AG10803 (cell line): ENCODE results near the gene LRCH1.

ENCODE experiments used
- DNase-seq: peaks from one replicate; pipeline ENCODE4 v3.0.0; 2010; ENCODE audit warnings: low read depth
- H3K4me3 ChIP-seq: 2 replicates; pipeline ENCODE4 v1.5.1; 2011; ENCODE audit warnings: mild to moderate bottlenecking, low read length, control low read depth
- TF ChIP-seq, protein P1 (sequence below): conservative IDR thresholded peaks from 2 replicates; pipeline ENCODE4 v1.5.1; 2011; ENCODE audit warnings: mild to moderate bottlenecking, low read length, control low read depth, inconsistent platforms

Gene LRCH1

DNA sequence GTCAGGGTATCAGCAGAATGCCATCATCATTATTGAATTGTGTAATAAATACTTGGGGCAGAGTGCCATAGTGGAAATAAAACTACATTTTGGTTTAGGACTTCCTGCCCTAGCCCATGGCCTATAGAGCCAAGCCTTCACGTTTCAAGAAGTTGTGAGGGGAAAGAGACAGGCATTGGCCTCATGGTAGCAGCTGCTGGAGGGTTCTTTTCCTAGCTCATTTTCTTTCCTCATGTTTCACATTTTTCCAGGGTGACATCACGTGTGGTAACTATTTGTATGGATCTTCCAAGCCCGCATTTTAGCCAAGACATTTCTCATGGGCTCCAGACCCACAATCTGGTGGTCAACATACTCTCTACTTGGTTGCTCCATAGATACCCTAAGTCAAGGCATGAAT is 80.4 kb downstream of the LRCH1 start:
- no peak overlapping the region for H3K4me3 ChIP-seq
- TF ChIP-seq, protein P1, sequence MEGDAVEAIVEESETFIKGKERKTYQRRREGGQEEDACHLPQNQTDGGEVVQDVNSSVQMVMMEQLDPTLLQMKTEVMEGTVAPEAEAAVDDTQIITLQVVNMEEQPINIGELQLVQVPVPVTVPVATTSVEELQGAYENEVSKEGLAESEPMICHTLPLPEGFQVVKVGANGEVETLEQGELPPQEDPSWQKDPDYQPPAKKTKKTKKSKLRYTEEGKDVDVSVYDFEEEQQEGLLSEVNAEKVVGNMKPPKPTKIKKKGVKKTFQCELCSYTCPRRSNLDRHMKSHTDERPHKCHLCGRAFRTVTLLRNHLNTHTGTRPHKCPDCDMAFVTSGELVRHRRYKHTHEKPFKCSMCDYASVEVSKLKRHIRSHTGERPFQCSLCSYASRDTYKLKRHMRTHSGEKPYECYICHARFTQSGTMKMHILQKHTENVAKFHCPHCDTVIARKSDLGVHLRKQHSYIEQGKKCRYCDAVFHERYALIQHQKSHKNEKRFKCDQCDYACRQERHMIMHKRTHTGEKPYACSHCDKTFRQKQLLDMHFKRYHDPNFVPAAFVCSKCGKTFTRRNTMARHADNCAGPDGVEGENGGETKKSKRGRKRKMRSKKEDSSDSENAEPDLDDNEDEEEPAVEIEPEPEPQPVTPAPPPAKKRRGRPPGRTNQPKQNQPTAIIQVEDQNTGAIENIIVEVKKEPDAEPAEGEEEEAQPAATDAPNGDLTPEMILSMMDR: no peak
- DNase-seq: peak; percentile 91

- no peak overlapping the region for H3K4me3 ChIP-seq
- DNase-seq: no peak
- TF ChIP-seq, protein P1: no peak
Observed at GRCh38 chr13:46636451-46636850, 83.5 kb downstream of the LRCH1 start.

DNA sequence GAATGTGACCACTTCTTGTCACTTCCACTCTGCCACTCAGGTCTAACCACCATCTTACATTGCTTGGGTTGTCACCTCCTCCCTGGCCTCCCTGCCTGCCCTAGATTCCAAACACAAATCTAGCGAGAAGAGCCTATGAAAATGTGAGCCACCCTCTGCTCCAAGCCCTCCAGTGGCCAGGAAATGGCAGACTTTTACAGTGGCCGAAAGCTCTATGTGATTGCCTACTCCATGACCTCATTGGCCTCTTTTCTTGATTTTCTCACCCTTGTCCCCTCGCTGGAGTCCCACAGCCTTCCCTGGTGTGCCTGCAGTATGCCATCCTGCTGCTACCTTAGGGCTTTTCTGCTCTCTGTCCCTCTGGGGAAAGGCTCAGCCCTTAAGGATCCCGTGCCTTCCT is 84.2 kb downstream of the LRCH1 start:
- H3K4me3 ChIP-seq: no peak overlapping the region
- DNase-seq: no peak
- TF ChIP-seq, protein P1: no peak

DNA sequence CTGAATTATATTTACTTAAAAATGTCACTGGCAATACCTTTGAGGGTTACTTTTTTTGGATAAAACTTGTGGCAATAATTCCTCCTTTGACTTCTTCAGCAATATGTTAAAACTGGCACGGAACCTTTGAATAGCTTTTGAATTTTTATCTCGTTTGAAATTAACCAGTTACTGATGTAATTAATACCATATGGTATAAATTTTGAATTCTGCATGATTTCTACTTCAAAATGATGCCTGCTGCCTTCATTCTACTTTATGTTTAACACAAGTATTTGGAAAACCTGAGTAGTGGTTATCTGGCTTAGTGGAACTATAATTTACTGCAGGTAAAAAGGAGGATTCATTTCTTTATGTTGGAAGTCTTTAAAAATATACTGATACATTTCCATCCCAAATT is 85.3 kb downstream of the LRCH1 start:
- TF ChIP-seq, protein P1: no peak
- H3K4me3 ChIP-seq: no peak overlapping the region
- no peak for DNase-seq

DNA sequence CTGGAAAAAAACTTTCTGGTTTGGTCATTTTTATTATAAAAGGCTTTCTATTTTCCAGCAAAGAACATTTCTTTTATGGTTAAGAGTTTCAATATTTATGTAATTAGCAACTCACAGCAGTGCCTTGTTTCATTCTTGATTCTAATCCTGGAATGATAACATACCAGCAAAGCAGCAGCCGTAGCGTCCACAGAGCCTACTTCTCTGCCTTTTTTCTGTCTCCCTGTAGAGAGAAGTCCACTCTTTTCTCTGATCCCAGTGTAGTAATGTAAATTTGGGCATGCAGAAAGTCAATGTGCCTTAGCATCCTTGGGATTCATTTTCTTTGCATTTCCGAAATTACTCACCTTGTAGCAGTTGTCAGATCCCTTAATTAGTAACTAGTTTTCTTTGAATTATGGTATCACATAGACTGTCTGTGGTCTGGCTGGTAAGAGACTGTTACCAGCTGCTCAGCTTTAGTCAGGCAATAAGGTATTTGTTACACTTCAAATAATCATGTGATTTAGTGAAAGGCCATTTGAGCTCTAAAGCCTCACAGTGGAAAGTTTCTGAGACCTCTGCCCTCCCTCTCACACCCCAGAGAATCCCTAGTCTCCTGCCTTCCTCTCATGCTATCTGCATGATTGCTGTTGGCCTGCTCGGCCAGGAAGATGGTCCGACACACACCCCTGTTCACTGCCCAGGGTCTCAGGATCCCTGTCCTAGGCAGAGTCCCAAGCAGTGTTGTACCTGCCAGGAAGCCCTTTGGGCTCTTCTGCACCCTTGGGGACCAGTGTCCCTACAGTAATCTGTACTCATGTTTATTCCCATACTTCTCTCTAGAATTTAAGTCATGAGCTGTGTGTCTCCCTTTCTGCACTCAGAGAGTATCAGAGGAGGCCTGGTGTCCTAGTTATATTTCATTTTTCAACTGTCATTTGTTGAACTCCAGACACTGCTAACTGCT is 86.3 kb downstream of the LRCH1 start:
- peak; percentile 59 for DNase-seq
- TF ChIP-seq, protein P1: no peak
- no peak overlapping the region for H3K4me3 ChIP-seq

DNA sequence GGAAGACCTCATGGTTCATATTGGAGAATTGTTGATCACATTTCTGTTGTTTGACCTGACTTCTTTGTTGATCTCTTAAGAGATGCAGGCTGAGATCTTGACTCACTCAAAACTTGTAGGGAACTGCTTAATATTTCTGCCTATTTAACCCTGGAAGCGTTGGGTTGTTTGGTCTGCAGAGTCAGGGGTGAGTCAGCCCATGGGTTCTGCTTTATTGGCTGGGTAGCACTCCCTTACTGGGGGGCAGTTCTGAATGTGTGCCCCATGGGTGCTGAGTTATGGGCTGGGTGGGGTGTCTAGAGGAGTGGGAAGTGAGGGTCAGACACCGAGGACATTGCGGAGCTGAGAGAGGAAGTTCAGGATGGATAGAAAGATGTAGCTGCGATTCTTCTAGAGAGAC is 87.9 kb downstream of the LRCH1 start:
- no peak overlapping the region for H3K4me3 ChIP-seq
- DNase-seq: no peak
- TF ChIP-seq, protein P1: no peak
